Fibroblast of the aortic adventitia (primary cell): ENCODE data around the gene PACC1. TPM values are rescaled to one million over a fixed set of nuclear protein-coding genes. Genes with fewer than 3 reads are reported as not detected.

ENCODE experiments used
- DNase-seq: peaks from one replicate; pipeline ENCODE4 v3.0.0-alpha.2; 2010; ENCODE audit warnings: low read depth
- H3K4me3 ChIP-seq: 2 replicates; pipeline ENCODE4 v1.5.1; 2011; ENCODE audit warnings: low read depth, mild to moderate bottlenecking, control low read depth, low read length, moderate library complexity
- CTCF ChIP-seq: IDR thresholded peaks from 2 replicates; pipeline ENCODE4 v1.5.1; 2011; ENCODE audit warnings: mild to moderate bottlenecking, low read length, control low read depth, inconsistent platforms; ENCODE audit not compliant: insufficient read depth
- total RNA-seq: library from RNA; depleted of rRNA; stranded (reverse); fragments of >200 nt; gene quantifications from 2 replicates; pipeline ENCODE4 v1.2.3, GENCODE V29; 2012; ENCODE audit warnings: low replicate concordance

Gene PACC1
- total RNA-seq, 1 donor = 5.1 TPM

DNA sequence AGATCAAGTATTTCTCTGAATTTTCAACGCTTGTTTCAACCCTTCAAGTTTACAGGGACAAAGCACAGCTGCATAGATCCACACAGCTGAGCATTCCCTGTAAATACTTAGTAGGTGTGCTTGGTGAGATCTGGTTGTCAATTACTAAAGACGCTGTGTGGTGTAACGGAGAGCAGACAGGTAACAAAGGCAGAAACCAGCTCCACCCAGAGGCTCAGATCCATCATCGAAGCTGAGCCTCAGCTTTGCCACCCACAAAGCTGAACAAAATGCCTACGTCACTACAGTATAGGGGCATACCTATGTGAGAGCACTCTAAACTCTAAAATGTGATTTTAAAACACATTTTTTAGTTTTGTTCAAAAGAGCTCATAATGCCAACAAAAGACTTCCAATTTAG is 38.7 kb downstream of the PACC1 start:
- no peak overlapping the region for H3K4me3 ChIP-seq
- no peak for DNase-seq
- TF ChIP-seq CTCF = no peak

- no peak overlapping the region for H3K4me3 ChIP-seq
- peak; percentile 92 for TF ChIP-seq CTCF
- DNase-seq = peak; percentile 87
Observed at GRCh38 chr1:212368073-212368484, 46.6 kb downstream of the PACC1 start.

- no peak for TF ChIP-seq CTCF
- no peak for DNase-seq
- no peak overlapping the region for H3K4me3 ChIP-seq
Observed at GRCh38 chr1:212367474-212368072, 47.1 kb downstream of the PACC1 start.

DNA sequence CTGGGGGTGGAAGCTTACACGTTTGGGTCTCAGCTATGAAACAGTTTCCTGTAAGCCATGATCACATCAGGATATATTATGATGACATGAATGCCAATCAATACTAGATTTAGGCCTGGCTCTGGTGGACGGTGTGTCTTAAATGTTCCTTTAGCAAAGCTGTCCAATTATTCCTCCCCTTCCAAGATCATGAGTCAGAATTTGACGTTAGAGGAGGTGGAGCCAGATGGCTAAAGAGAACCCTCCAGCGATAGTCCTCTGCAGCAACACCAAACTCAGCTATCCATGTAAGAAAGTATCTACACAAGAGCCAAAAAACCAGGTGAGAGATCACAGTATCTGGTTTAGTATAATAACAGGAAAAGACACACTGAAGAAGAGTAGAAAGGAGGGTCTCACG is 47.8 kb downstream of the PACC1 start:
- TF ChIP-seq CTCF = no peak
- peak; percentile 68 for DNase-seq
- H3K4me3 ChIP-seq = no peak overlapping the region

DNA sequence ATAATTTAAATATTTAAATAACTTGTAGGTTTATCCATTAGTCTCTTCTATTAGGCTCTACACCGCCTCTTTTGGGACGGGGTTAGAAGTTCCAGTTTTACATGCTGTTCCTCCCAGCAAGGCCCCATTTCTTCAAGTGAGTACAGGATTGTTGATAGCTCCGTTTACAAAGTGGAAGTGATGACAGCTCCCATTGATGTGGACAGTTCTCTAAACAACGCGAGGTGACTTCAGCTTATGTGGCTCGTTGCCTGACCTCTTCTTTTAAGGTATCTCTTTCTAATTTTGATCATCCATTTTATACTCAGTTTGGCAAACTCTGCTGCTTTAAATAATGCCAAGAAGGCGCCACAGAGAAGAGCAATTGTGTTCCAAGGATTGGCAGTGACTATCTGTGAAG is 49.7 kb downstream of the PACC1 start:
- DNase-seq = no peak
- H3K4me3 ChIP-seq = no peak overlapping the region
- no peak for TF ChIP-seq CTCF

- TF ChIP-seq CTCF = no peak
- no peak for DNase-seq
- H3K4me3 ChIP-seq = no peak overlapping the region
Observed at GRCh38 chr1:212359794-212360479, 54.7 kb downstream of the PACC1 start.
